LNCaP clone FGC (cell line): Measurements from ENCODE around the gene ZNF205.
"Not testable (repeated sequence)": the region's sequence is repeated elsewhere in the genome, so short reads cannot be mapped to it uniquely, and the experiment has no call there.

Experiments
- DNase-seq: peaks from one replicate; pipeline ENCODE4 v3.0.0-alpha.2; 2011; ENCODE audit warnings: low read depth
- H3K4me3 ChIP-seq: 2 replicates; pipeline ENCODE4 v1.5.1; 2011; ENCODE audit warnings: mild to moderate bottlenecking, low read depth, low read length, control low read depth
- CTCF ChIP-seq: IDR thresholded peaks from 2 replicates; pipeline ENCODE4 v1.5.1; 2012; ENCODE audit warnings: mild to moderate bottlenecking; ENCODE audit not compliant: control insufficient read depth, insufficient read depth; ENCODE audit errors: extremely low read depth

ZNF205 gene

GRCh38 chr16:3076577-3076976 is 35.8 kb upstream of the ZNF205 start:
- no peak overlapping the region for H3K4me3 ChIP-seq
- no peak for DNase-seq
- no peak for TF ChIP-seq CTCF

GRCh38 chr16:3080024-3080423 is 32.4 kb upstream of the ZNF205 start:
- no peak for TF ChIP-seq CTCF
- H3K4me3 ChIP-seq: no peak overlapping the region
- no peak for DNase-seq

- DNase-seq, H3K4me3 ChIP-seq: not testable (repeated sequence)
Measured at GRCh38 chr16:3081957-3082356, 30.4 kb upstream of the ZNF205 start.

- not testable (repeated sequence) for DNase-seq, H3K4me3 ChIP-seq
Measured at GRCh38 chr16:3083408-3083807, 29.0 kb upstream of the ZNF205 start.

GRCh38 chr16:3084491-3084890 is 27.9 kb upstream of the ZNF205 start:
- no peak for TF ChIP-seq CTCF
- no peak for DNase-seq

GRCh38 chr16:3084969-3085670 is 27.3 kb upstream of the ZNF205 start:
- H3K4me3 ChIP-seq: no peak overlapping the region
- DNase-seq: no peak
- no peak for TF ChIP-seq CTCF

More at GRCh38 chr16:3084491-3084890, 27.9 kb upstream of the ZNF205 start:
- H3K4me3 ChIP-seq: no peak overlapping the region

GRCh38 chr16:3085868-3086595 is 26.4 kb upstream of the ZNF205 start:
- H3K4me3 ChIP-seq: no peak overlapping the region
- DNase-seq: no peak
- no peak for TF ChIP-seq CTCF

GRCh38 chr16:3086596-3087242 is 25.7 kb upstream of the ZNF205 start:
- no peak for TF ChIP-seq CTCF
- DNase-seq: no peak
- H3K4me3 ChIP-seq: no peak overlapping the region
